K562 (cell line): ENCODE data around the gene PFDN4. TPM values are rescaled to one million over a fixed set of nuclear protein-coding genes. Genes with fewer than 3 reads are reported as not detected.

Experiments
- ATAC-seq: fragments of 200-7000 bp; cut with Tn5 transposase; 3 replicates; pipeline ENCODE4 v1.9.1; 2020; ENCODE audit warnings: moderate library complexity
- BruUV-seq: library from RNA; stranded (reverse); fragments of 400-500 nt; replicated peaks from 2 replicates; lab custom pipeline; 2021; lab: Mats Ljungman, UMichigan
- CTCF ChIA-PET: fragments of 300-600 bp; formaldehyde crosslinking; extraction: SDS; loops from one replicate; lab custom pipeline; 2021; ENCODE audit warnings: low intra/inter-chr PET ratio; lab: Yijun Ruan, JAX
- POLR2A ChIA-PET: fragments of 300-600, 350-650 bp; sonication (Branson Sonifier 250); formaldehyde crosslinking; extraction: SDS; loops from one replicate; lab custom pipeline; 2021; ENCODE audit warnings: antibody characterized with exemption, inconsistent platforms; lab: Yijun Ruan, JAX
- DNase-seq, 4 experiments: peaks; one replicate each; pipeline versions ENCODE4 v3.0.0 to v3.0.0-alpha.2; 2011 to 2018; ENCODE audit warnings: low spot score in 3 of 4, mixed read lengths in 3 of 4; ENCODE audit errors: extremely low read depth in 1 of 4
- FAIRE-seq: peaks from 2 replicates; lab custom pipeline; 2011; peaks lifted over from hg19 to GRCh38; lab: Jason Lieb, UNC
- H2AFZ ChIP-seq: 2 replicates; pipeline ENCODE4 v1.6.0; 2011; ENCODE audit warnings: low read depth, low read length, control low read depth, inconsistent platforms
- H3K27ac ChIP-seq: fragments of 200-600 bp; 3 replicates; pipeline ENCODE4 v1.8.0; 2011; ENCODE audit warnings: low read depth, mild to moderate bottlenecking, control low read depth, inconsistent platforms, low read length, moderate library complexity, mixed read lengths; ENCODE audit errors: extremely low read depth
- H3K27me3 ChIP-seq, 2 experiments: fragments of 300-600 bp in 1 of 2; 2 replicates in 1 of 2; 3 replicates in 1 of 2; pipeline versions ENCODE4 v1.6.0 to v1.8.0; 2011; ENCODE audit warnings: inconsistent platforms in 2 of 2, low read length in 2 of 2, mild to moderate bottlenecking in 1 of 2, mixed read lengths in 1 of 2, moderate library complexity in 1 of 2; ENCODE audit not compliant: control insufficient read depth in 2 of 2, insufficient read depth in 2 of 2
- H3K36me3 ChIP-seq: fragments of 300-600 bp; 3 replicates; pipeline ENCODE4 v1.8.0; 2011; ENCODE audit warnings: mild to moderate bottlenecking, low read length, inconsistent platforms; ENCODE audit not compliant: control insufficient read depth, insufficient read depth
- H3K4me1 ChIP-seq, 2 experiments: fragments of 200-600 bp in 1 of 2; replicated peaks in 1 of 2; 2 replicates in 1 of 2; 3 replicates in 1 of 2; pipeline versions ENCODE4 v1.5.1 to v1.8.0; 2011; ENCODE audit warnings: inconsistent platforms in 2 of 2, low read length in 2 of 2, mild to moderate bottlenecking in 1 of 2, mixed read lengths in 1 of 2, moderate library complexity in 1 of 2; ENCODE audit not compliant: control insufficient read depth in 2 of 2, insufficient read depth in 2 of 2
- H3K4me2 ChIP-seq: 2 replicates; pipeline ENCODE4 v1.6.1; 2011; ENCODE audit warnings: low read length, control low read depth, inconsistent platforms, mixed read lengths; ENCODE audit not compliant: insufficient read depth
- H3K4me3 ChIP-seq: fragments of 200-600 bp; sonication (generic), shearing (Covaris generic); 2 replicates; pipeline ENCODE4 v1.5.1; 2016; ENCODE audit warnings: control low read depth, inconsistent platforms
- H3K79me2 ChIP-seq: fragments of 200-600 bp; 3 replicates; pipeline ENCODE4 v1.8.0; 2011; ENCODE audit warnings: low read length, inconsistent platforms; ENCODE audit not compliant: control insufficient read depth, insufficient read depth
- H3K9ac ChIP-seq, 2 experiments: 2 replicates each; pipeline versions ENCODE4 v1.6.0 to v1.6.1; 2011; ENCODE audit warnings: low read depth in 2 of 2, low read length in 2 of 2, control low read depth in 1 of 2, inconsistent platforms in 1 of 2, mild to moderate bottlenecking in 1 of 2, mixed read lengths in 1 of 2; ENCODE audit not compliant: insufficient read depth in 1 of 2
- H3K9me1 ChIP-seq: one replicate; pipeline ENCODE4 v1.6.0; 2011; ENCODE audit warnings: inconsistent platforms, mild to moderate bottlenecking, low read length, moderate library complexity; ENCODE audit not compliant: control insufficient read depth, insufficient read depth
- H3K9me3 ChIP-seq: replicated peaks from 2 replicates; pipeline ENCODE4 v1.5.1; 2011; ENCODE audit warnings: low read depth, low read length, inconsistent platforms; ENCODE audit not compliant: control insufficient read depth, insufficient read depth
- H4K20me1 ChIP-seq: replicated peaks from 2 replicates; pipeline ENCODE4 v1.6.1; 2011; ENCODE audit warnings: low read length, inconsistent platforms, mixed read lengths; ENCODE audit not compliant: control insufficient read depth, insufficient read depth
- CEBPG ChIP-seq, 3 experiments: fragments of 200-800 bp in 1 of 3; sonication (Bioruptor generic) in 1 of 3; sonication (generic) in 1 of 3; formaldehyde crosslinking in 1 of 3; IDR thresholded peaks in 2 of 3; conservative IDR thresholded peaks in 1 of 3; 2 replicates each; pipeline versions ENCODE4 v1.6.1 to v1.8.0; 2016 to 2022; ENCODE audit warnings: missing compliant biosample characterization in 2 of 3, missing genetic modification characterization in 2 of 3, mild to moderate bottlenecking in 1 of 3, missing genetic modification reagents in 1 of 3
- ZBTB11 ChIP-seq, 3 experiments: fragments of 200-800 bp in 1 of 3; fragments of 250-450 bp in 1 of 3; fragments of 450-650 bp in 1 of 3; sonication (Bioruptor Pico) in 1 of 3; sonication (Bioruptor generic) in 1 of 3; formaldehyde crosslinking in 1 of 3; IDR thresholded peaks; 2 replicates each; pipeline versions ENCODE4 v1.6.1 to v1.8.0; 2016 to 2022; ENCODE audit warnings: mild to moderate bottlenecking in 2 of 3, missing genetic modification characterization in 2 of 3, missing compliant biosample characterization in 1 of 3, moderate library complexity in 1 of 3
- WGBS: fragments of 100-300 bp; shearing (Covaris generic); methylation state at CpG from one replicate; pipeline ENCODE4 v1.1.6; 2016; ENCODE audit warnings: low coverage, mixed read lengths; ENCODE audit not compliant: insufficient coverage; ENCODE audit errors: missing lambda C conversion rate; 5-methylcytosine and 5-hydroxymethylcytosine counted together
- in situ Hi-C: fragments of 300-500 bp; cut with MboI; formaldehyde crosslinking; loops from 4 replicates; pipeline ENCODE4 v1.15.0; 2018; ENCODE audit warnings: inconsistent platforms, mixed read lengths
- intact Hi-C: fragments of 100-400 bp; cut with micrococcal nuclease; formaldehyde crosslinking; loops from 2 replicates; pipeline ENCODE4 v1.14.2; 2022
- polyA plus RNA-seq, 8 experiments: library from polyadenylated mRNA; depleted of rRNA in 4 of 8; stranded (reverse) in 5 of 8; unstranded in 3 of 8; fragments of >200 nt; fragmentation: Nextera tagmentation in 2 of 8; fragmentation: Illumina TruSeq in 1 of 8; extraction: Ambion mirVana in 2 of 8; extraction: Trizol in 1 of 8; gene quantifications; 2 replicates each; pipeline versions ENCODE4 v1.2.1 to v1.2.3, GENCODE V29; 2011 to 2014; ENCODE audit warnings: inconsistent platforms in 1 of 8, missing spikeins in 1 of 8
- total RNA-seq, 7 experiments: library from RNA; depleted of rRNA in 6 of 7; stranded (reverse); fragments of >200 nt in 6 of 7; fragmentation: Illumina TruSeq in 2 of 7; extraction: Trizol in 2 of 7; gene quantifications; 2 replicates each; pipeline versions ENCODE4 v1.2.1 to v1.2.3, GENCODE V29; 2011 to 2021; ENCODE audit warnings: low replicate concordance in 1 of 7

Gene PFDN4
- total and polyA plus RNA-seq, 9 of the 15 experiments (the other 6 are each of a cell fraction or from before 2014, with no cell fraction given) = 60.1 to 214 (median 122) TPM

- intact Hi-C loops (loop anchor here (1.0 to 10.0 kb wide), 3 partner anchors 103 to 257 kb away; no protein-coding TSS in a partner anchor), in situ Hi-C loops (loop anchor here (5.0 kb wide), 1 partner anchor 97 kb away; no protein-coding TSS in a partner anchor)
- no TSS peak for BruUV-seq
- Histone ChIP-seq H3K9me3 (no peaks in the 10 kb centered on the region), H2AFZ (0 out of 2 replicates have a peak overlapping the region, but pooled peaks have one; percentile 38), H4K20me1 (no peaks in the 10 kb centered on the region), H3K79me2 (no peaks in the 10 kb centered on the region), H3K9me1 (no peaks in the 10 kb centered on the region), H3K4me1 (no peaks in the 10 kb centered on the region), H3K27ac (no peak overlapping the region), H3K4me3 (no peak overlapping the region), H3K9ac (no peak overlapping the region), H3K4me2 (no peak overlapping the region), H3K36me3 (no peaks in the 10 kb centered on the region), H3K27me3 (peaks cover 3 to 21% of the 10 kb centered on the region in 2 experiments; a peak in 3 of 5 replicates)
- WGBS = 31% methylated on average over 6 of the region's 6 CpGs
- DNase-seq = no peak
- POLR2A ChIA-PET = no interaction called here
- no peak for ATAC-seq
- TF ChIP-seq CEBPG (CRISPR knock-in tag; IDR thresholded peaks at IDR 0.05) (no peak), CEBPG (tag; conservative IDR thresholded peaks at IDR 0.05 in 1 of 2, IDR thresholded peaks at IDR 0.05 in 1 of 2) (no peak), ZBTB11 (CRISPR knock-in tag; IDR thresholded peaks at IDR 0.05) (peak in 1 of 3 experiments; percentile 90; a peak in 2 of 6 replicates)
- CTCF ChIA-PET = interaction anchor here (0.5 to 3.1 kb wide), 4 partner anchors 51 to 107 kb away, joined by 3 to 30 read pairs (median 5); no protein-coding TSS in a partner anchor
- no peak for FAIRE-seq
Observed at GRCh38 chr20:54199283-54199682, 8.6 kb upstream of the PFDN4 start.
